Hepatocyte (in vitro differentiated cells): Measurements from ENCODE around the gene XKR7.

Experiments used
- CTCF ChIP-seq: fragments of 200-600 bp; sonication (generic); IDR thresholded peaks from 2 replicates; pipeline ENCODE4 v1.5.1; 2016; ENCODE audit warnings: antibody characterized with exemption, mild to moderate bottlenecking; ENCODE audit not compliant: poor library complexity
- EZH2 ChIP-seq: fragments of 200-600 bp; sonication (generic); IDR thresholded peaks from 2 replicates; pipeline ENCODE4 v1.6.1; 2016; ENCODE audit warnings: antibody characterized with exemption, mild to moderate bottlenecking, borderline replicate concordance

GRCh38 chr20:31951530-31952453 lies 16.2 kb upstream of the XKR7 start, which contains the start of gene PDRG1:
- no peak for TF ChIP-seq EZH2
- peak; percentile 100 for TF ChIP-seq CTCF
